Measurements from ENCODE around the gene CIB4.
"Not testable (repeated sequence)": the region's sequence is repeated elsewhere in the genome, so short reads cannot be mapped to it uniquely, and the experiment has no call there.

CIB4 gene

GRCh38 chr2:26668856-26669750 is 27.9 kb upstream of the CIB4 start:
- no peak for DNase-seq (ENCODE audit: low read depth)
- TF ChIP-seq CTCF (conservative IDR thresholded peaks at IDR 0.05; ENCODE audit: control insufficient read depth, insufficient read depth, low read depth, low read length), result no peak
- H3K4me3 ChIP-seq (ENCODE audit: control insufficient read depth, low read depth, low read length), result no peak overlapping the region

DNA sequence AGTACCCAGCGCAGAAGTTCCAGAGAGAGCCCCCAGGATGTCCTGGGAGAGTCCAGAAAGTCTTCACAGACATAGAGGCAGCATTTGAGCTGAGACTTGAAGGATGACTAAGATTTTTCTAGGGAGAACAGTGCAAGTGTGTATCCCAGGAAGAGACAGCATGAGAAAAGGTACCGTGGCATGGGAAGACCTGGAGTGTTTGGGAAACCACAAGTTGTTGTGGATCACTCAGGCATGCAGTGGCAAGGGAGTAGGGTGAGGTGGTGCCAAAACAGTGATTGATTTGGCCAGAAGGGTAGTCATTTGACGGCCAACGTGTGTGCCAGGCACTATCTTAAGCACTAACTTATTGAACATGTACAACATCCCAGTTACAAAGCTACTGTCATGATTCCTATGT is 26.9 kb upstream of the CIB4 start:
- no peak for TF ChIP-seq CTCF (conservative IDR thresholded peaks at IDR 0.05; ENCODE audit: control insufficient read depth, insufficient read depth, low read depth, low read length)
- H3K4me3 ChIP-seq (ENCODE audit: control insufficient read depth, low read depth, low read length), result no peak overlapping the region
- DNase-seq (ENCODE audit: low read depth), result no peak

- DNase-seq (ENCODE audit: low read depth), result no peak
- no peak for TF ChIP-seq CTCF (conservative IDR thresholded peaks at IDR 0.05; ENCODE audit: control insufficient read depth, insufficient read depth, low read depth, low read length)
Measured at GRCh38 chr2:26666671-26667070, 25.5 kb upstream of the CIB4 start.

GRCh38 chr2:26665296-26665695 is 24.1 kb upstream of the CIB4 start:
- DNase-seq (ENCODE audit: low read depth); H3K4me3 ChIP-seq (ENCODE audit: control insufficient read depth, low read depth, low read length): not testable (repeated sequence)

More at GRCh38 chr2:26666671-26667070, 25.5 kb upstream of the CIB4 start:
- no peak overlapping the region for H3K4me3 ChIP-seq (ENCODE audit: control insufficient read depth, low read depth, low read length)

GRCh38 chr2:26660363-26660962 is 19.3 kb upstream of the CIB4 start:
- no peak for TF ChIP-seq CTCF (conservative IDR thresholded peaks at IDR 0.05; ENCODE audit: control insufficient read depth, insufficient read depth, low read depth, low read length)
- no peak overlapping the region for H3K4me3 ChIP-seq (ENCODE audit: control insufficient read depth, low read depth, low read length)
- DNase-seq (ENCODE audit: low read depth), result no peak

GRCh38 chr2:26658691-26659346 is 17.7 kb upstream of the CIB4 start:
- no peak for DNase-seq (ENCODE audit: low read depth)
- no peak overlapping the region for H3K4me3 ChIP-seq (ENCODE audit: control insufficient read depth, low read depth, low read length)
- no peak for TF ChIP-seq CTCF (conservative IDR thresholded peaks at IDR 0.05; ENCODE audit: control insufficient read depth, insufficient read depth, low read depth, low read length)

DNA sequence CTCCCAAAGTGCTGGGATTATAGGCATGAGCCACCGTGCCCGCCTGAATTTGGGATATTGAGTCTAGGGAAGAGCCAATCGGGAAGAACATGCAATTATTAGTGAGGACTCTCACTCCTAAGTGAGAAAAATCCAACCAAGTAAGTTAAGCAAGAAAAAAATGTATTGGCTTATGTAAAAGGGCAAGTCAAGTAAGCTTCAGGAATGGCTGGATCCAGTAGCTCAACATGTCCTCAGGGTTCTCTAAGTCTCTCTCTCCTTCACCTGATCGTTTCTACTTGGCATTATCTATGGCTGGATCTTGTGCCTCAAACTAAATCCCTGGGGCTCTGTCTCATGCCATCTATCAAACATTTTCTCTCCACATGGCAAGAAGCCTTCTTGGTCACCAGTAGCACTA is 16.1 kb upstream of the CIB4 start:
- no peak for DNase-seq (ENCODE audit: low read depth)
- H3K4me3 ChIP-seq (ENCODE audit: control insufficient read depth, low read depth, low read length), result no peak overlapping the region
- TF ChIP-seq CTCF (conservative IDR thresholded peaks at IDR 0.05; ENCODE audit: control insufficient read depth, insufficient read depth, low read depth, low read length), result no peak
